B cell (primary cell): ENCODE data around the gene CTNNA3. TPM values are rescaled to one million over a fixed set of nuclear protein-coding genes. Genes with fewer than 3 reads are reported as not detected.

Source experiments
- ATAC-seq: fragments of 200-7000 bp; cut with Tn5 transposase; one replicate; pipeline ENCODE4 v1.10.0; 2021; ENCODE audit warnings: low read depth, mild to moderate bottlenecking, moderate number of reproducible peaks, moderate library complexity
- CTCF ChIA-PET: fragments of 350-600 bp; sonication (Branson Sonifier 250); formaldehyde crosslinking; loops from one replicate; lab custom pipeline; 2021; ENCODE audit warnings: antibody characterized with exemption, inconsistent platforms; lab: Charles Lee
- POLR2A ChIA-PET: fragments of 350-600 bp; sonication (Branson Sonifier 250); formaldehyde crosslinking; loops from one replicate; lab custom pipeline; 2021; ENCODE audit warnings: antibody characterized with exemption; lab: Charles Lee
- DNase-seq: peaks from one replicate; pipeline ENCODE4 v3.0.0; 2013
- H2AFZ ChIP-seq: 2 replicates; pipeline ENCODE4 v1.6.1; 2012; ENCODE audit warnings: mild to moderate bottlenecking, low read depth, low read length; ENCODE audit not compliant: insufficient read depth, poor library complexity, severe bottlenecking
- H3K27ac ChIP-seq, 2 donors: 1 replicate in 1 of 2; 2 replicates in 1 of 2; pipeline ENCODE4 v1.5.1; 2012 to 2013; ENCODE audit warnings: low read length in 2 of 2, mild to moderate bottlenecking in 2 of 2, moderate library complexity in 1 of 2
- H3K27me3 ChIP-seq, 4 experiments: fragments of 200-600 bp in 1 of 4; sonication (generic) in 1 of 4; replicated peaks in 1 of 4; 1 replicate in 2 of 4; 2 replicates in 2 of 4; pipeline versions ENCODE4 v1.6.1 to v1.7.0; 2013 to 2016; ENCODE audit warnings: low read length in 3 of 4, mild to moderate bottlenecking in 2 of 4, mixed read lengths in 1 of 4, moderate library complexity in 1 of 4; ENCODE audit not compliant: insufficient read depth in 4 of 4, control insufficient read depth in 3 of 4; ENCODE audit errors: control extremely low read depth in 1 of 4
- H3K36me3 ChIP-seq, 2 experiments: replicated peaks in 1 of 2; 1 replicate in 1 of 2; 2 replicates in 1 of 2; pipeline versions ENCODE4 v1.6.1 to v1.7.1; 2013; ENCODE audit warnings: low read length in 1 of 2; ENCODE audit not compliant: insufficient read depth in 2 of 2, control insufficient read depth in 1 of 2; ENCODE audit errors: control extremely low read depth in 1 of 2, extremely low read depth in 1 of 2
- H3K4me1 ChIP-seq, 2 donors: fragments of 200-600 bp in 1 of 2; sonication (generic) in 1 of 2; 1 replicate in 1 of 2; 2 replicates in 1 of 2; pipeline versions ENCODE4 v1.5.1 to v1.6.1; 2013 to 2017; ENCODE audit warnings: low read length in 2 of 2; ENCODE audit not compliant: control insufficient read depth in 2 of 2, insufficient read depth in 2 of 2
- H3K4me2 ChIP-seq: replicated peaks from 2 replicates; pipeline ENCODE3; 2012; ENCODE audit warnings: mild to moderate bottlenecking, low read depth, low read length; ENCODE audit not compliant: poor library complexity, severe bottlenecking
- H3K4me3 ChIP-seq, 5 experiments: fragments of 200-600 bp in 1 of 5; sonication (generic) in 1 of 5; 1 replicate in 3 of 5; 2 replicates in 2 of 5; pipeline versions ENCODE4 v1.5.1 to v1.7.0; 2011 to 2016; ENCODE audit warnings: low read length in 4 of 5, mild to moderate bottlenecking in 4 of 5, low read depth in 2 of 5, control low read depth in 1 of 5, moderate library complexity in 1 of 5; ENCODE audit not compliant: insufficient read depth in 1 of 5; ENCODE audit errors: control extremely low read depth in 1 of 5, extremely low read depth in 1 of 5
- H3K79me2 ChIP-seq: fragments of 200-600 bp; sonication (generic); one replicate; pipeline ENCODE4 v1.6.0; 2016; ENCODE audit warnings: low read length; ENCODE audit not compliant: control insufficient read depth, insufficient read depth
- H3K9ac ChIP-seq: fragments of 200-600 bp; sonication (generic); 2 replicates; pipeline ENCODE4 v1.6.1; 2017; ENCODE audit warnings: mild to moderate bottlenecking, low read length, moderate library complexity
- H3K9me3 ChIP-seq, 3 donors: one replicate each; pipeline versions ENCODE4 v1.6.1 to v1.7.1; 2013; ENCODE audit warnings: low read length in 2 of 3; ENCODE audit not compliant: control insufficient read depth in 2 of 3, insufficient read depth in 1 of 3; ENCODE audit errors: control extremely low read depth in 1 of 3
- H4K20me1 ChIP-seq: 2 replicates; pipeline ENCODE4 v1.6.0; 2012; ENCODE audit warnings: mild to moderate bottlenecking, low read length; ENCODE audit not compliant: insufficient read depth, control insufficient read depth, poor library complexity, severe bottlenecking
- H3K27ac Mint-ChIP-seq: one replicate; pipeline ENCODE4 v1.8.0; 2021; ENCODE audit warnings: mixed read lengths
- H3K27me3 Mint-ChIP-seq: one replicate; pipeline ENCODE4 v1.8.0; 2021; ENCODE audit warnings: mixed read lengths
- H3K4me1 Mint-ChIP-seq: one replicate; pipeline ENCODE4 v1.8.0; 2021; ENCODE audit warnings: mixed read lengths
- H3K4me3 Mint-ChIP-seq: one replicate; pipeline ENCODE4 v1.8.0; 2021; ENCODE audit warnings: mixed read lengths
- H3K9me3 Mint-ChIP-seq: one replicate; pipeline ENCODE4 v1.8.0; 2022; ENCODE audit warnings: mixed read lengths; ENCODE audit not compliant: insufficient read depth
- EZH2 ChIP-seq: IDR thresholded peaks from 2 replicates; pipeline ENCODE4 v1.6.1; 2012; ENCODE audit warnings: borderline replicate concordance, low read depth, mild to moderate bottlenecking, moderate library complexity, low read length; ENCODE audit not compliant: insufficient read depth, poor library complexity, severe bottlenecking
- WGBS: methylation state at CpG from one replicate; pipeline ENCODE4 v1.1.5; 2013; ENCODE audit warnings: missing lambda C conversion rate; ENCODE audit not compliant: insufficient coverage; 5-methylcytosine and 5-hydroxymethylcytosine counted together
- intact Hi-C: fragments of 100-400 bp; cut with micrococcal nuclease; formaldehyde crosslinking; loops from one replicate; pipeline ENCODE4 v1.10.0; 2022
- polyA plus RNA-seq: library from polyadenylated mRNA; depleted of rRNA; stranded (reverse); fragments of >200 nt; gene quantifications from 2 replicates; pipeline ENCODE4 v1.2.3, GENCODE V29; 2012
- total RNA-seq, 2 donors: library from RNA; stranded (reverse); fragments of 120-200 nt in 1 of 2; gene quantifications; 1 replicate in 1 of 2; 2 replicates in 1 of 2; pipeline versions ENCODE4 v1.2.3 to v1.2.4, GENCODE V29; 2013 to 2022
- TF ChIP-seq, protein P1 (sequence below): fragments of 200-600 bp; IDR thresholded peaks from one replicate; pipeline ENCODE4 v1.8.0; 2022; ENCODE audit warnings: antibody characterized with exemption, mild to moderate bottlenecking

Gene CTNNA3
- total and polyA plus RNA-seq, 2 donors (not counting 1 experiment from before 2014, with no cell fraction given) = 0.01 TPM; not detected in 1

DNA sequence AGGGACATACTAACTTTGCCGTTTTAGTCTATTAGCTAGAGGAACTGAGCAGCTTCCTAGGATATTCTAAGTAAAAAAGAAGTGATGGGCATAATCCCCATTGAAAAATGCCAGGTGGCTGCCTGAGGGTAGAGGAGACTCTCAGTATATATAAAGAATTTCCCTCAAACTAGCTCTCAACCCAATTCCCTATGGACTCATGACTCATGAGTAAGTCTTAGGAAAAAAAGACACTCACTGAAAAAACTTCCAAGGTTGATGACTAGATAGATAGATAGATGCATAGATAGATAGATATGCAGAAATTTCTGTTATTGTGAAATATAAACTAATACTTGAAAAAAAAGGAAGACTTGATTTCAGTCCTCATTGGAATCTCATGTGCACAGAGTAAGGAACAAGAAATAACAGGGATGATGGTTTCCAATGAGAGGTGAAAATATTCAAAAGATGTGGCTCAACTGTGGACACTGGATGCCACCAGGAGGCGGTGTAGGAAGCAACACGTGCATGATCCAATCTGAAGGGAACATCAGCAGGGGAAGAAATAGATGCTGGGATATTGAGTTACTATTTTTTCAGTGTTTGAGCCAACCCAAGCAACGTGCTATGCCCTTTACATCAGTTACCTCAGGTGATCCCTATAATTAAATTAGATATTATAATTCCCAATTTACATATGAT is 1481.1 kb downstream of the CTNNA3 start:
- POLR2A ChIA-PET = no interaction called here
- WGBS = 67% methylated on average over 1 of the region's 4 CpGs

DNA sequence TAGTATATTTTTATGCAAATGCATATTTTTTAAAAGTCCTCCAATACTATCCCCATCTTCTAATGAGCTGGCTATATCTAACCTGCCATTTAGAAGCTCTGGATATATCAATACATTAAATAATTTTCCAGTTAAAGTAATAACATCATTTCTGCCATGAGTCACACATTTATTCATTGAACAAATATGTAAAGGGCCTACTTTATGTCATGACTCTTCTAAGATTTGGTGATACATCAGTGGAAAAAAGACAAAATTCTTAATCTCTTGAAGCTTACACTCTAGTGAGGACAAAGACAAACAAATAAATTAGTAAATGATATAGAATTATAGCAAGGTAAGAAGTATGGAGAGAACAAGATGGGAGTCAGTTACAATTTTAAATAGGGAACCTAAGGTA is 1487.0 kb downstream of the CTNNA3 start:
- Histone ChIP-seq H3K4me1 (no peaks in the 10 kb centered on the region), H3K27ac (no peak overlapping the region), H3K9me3 (no peaks in the 10 kb centered on the region), H3K4me3 (no peak overlapping the region), H3K36me3 (no peaks in the 10 kb centered on the region), H3K79me2 (no peaks in the 10 kb centered on the region), H3K9ac (no peak overlapping the region), H2AFZ (no peak overlapping the region), H3K27me3 (no peaks in the 10 kb centered on the region), H4K20me1 (no peaks in the 10 kb centered on the region), H3K4me2 (no peak overlapping the region)
- DNase-seq (no peak), ATAC-seq (no peak)
- no peaks in the 10 kb centered on the region for H3K9me3 Mint-ChIP-seq
- TF ChIP-seq, protein P1, sequence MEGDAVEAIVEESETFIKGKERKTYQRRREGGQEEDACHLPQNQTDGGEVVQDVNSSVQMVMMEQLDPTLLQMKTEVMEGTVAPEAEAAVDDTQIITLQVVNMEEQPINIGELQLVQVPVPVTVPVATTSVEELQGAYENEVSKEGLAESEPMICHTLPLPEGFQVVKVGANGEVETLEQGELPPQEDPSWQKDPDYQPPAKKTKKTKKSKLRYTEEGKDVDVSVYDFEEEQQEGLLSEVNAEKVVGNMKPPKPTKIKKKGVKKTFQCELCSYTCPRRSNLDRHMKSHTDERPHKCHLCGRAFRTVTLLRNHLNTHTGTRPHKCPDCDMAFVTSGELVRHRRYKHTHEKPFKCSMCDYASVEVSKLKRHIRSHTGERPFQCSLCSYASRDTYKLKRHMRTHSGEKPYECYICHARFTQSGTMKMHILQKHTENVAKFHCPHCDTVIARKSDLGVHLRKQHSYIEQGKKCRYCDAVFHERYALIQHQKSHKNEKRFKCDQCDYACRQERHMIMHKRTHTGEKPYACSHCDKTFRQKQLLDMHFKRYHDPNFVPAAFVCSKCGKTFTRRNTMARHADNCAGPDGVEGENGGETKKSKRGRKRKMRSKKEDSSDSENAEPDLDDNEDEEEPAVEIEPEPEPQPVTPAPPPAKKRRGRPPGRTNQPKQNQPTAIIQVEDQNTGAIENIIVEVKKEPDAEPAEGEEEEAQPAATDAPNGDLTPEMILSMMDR = no peak
- TF ChIP-seq EZH2 = no peak
- POLR2A ChIA-PET = no interaction called here
- CTCF ChIA-PET = no interaction called here
- no peaks in the 10 kb centered on the region for H3K4me1 Mint-ChIP-seq
- intact Hi-C loops = no loop called here
- H3K4me3 Mint-ChIP-seq = no peak overlapping the region
- H3K27me3 Mint-ChIP-seq = no peaks in the 10 kb centered on the region
- H3K27ac Mint-ChIP-seq = no peak overlapping the region

More for the DNA sequence above, 1481.1 kb downstream of the CTNNA3 start:
- no peak overlapping the region for H3K27ac ChIP-seq
- TF ChIP-seq EZH2 = no peak
- TF ChIP-seq, protein P1 = no peak
- no peaks in the 10 kb centered on the region for H3K36me3 ChIP-seq
- Mint-ChIP-seq H3K27ac (no peak overlapping the region), H3K4me1 (no peaks in the 10 kb centered on the region), H3K4me3 (no peak overlapping the region), H3K27me3 (no peaks in the 10 kb centered on the region), H3K9me3 (no peaks in the 10 kb centered on the region)
- no peaks in the 10 kb centered on the region for H3K4me1 ChIP-seq
- no peak for ATAC-seq
- H3K27me3 ChIP-seq = no peaks in the 10 kb centered on the region
- intact Hi-C loops = no loop called here
- no peak overlapping the region for H3K4me2 ChIP-seq
- no peak overlapping the region for H2AFZ ChIP-seq
- no peak overlapping the region for H3K4me3 ChIP-seq
- CTCF ChIA-PET = no interaction called here
- H3K9ac ChIP-seq = no peak overlapping the region
- no peak for DNase-seq
- no peaks in the 10 kb centered on the region for H4K20me1 ChIP-seq
- no peaks in the 10 kb centered on the region for H3K79me2 ChIP-seq
- peaks cover 0 to 5% (median 0%) of the 10 kb centered on the region in 3 donors for H3K9me3 ChIP-seq
